ENCODE data around the gene DNAJB2. TPM values are rescaled to one million over a fixed set of nuclear protein-coding genes. Genes with fewer than 3 reads are reported as not detected.

The DNAJB2 gene
- total RNA-seq, 1 donor from 2014 or later, result 59.2 TPM

- no peak overlapping the region for H3K4me3 Mint-ChIP-seq
- DNase-seq (ENCODE audit: low read depth, low spot score), result no peak
Observed at GRCh38 chr2:219299372-219299760, 20.2 kb downstream of the DNAJB2 start.

GRCh38 chr2:219300022-219300421, 20.9 kb downstream of the DNAJB2 start:
- Mint-ChIP-seq H3K27me3 (ENCODE audit: low read depth) (peaks cover 81% of the 10 kb centered on the region), H3K4me3 (no peak overlapping the region), H3K36me3 (ENCODE audit: low read depth) (no peaks in the 10 kb centered on the region), H3K27ac (ENCODE audit: unreplicated experiment) (no peak overlapping the region), H3K4me1 (no peaks in the 10 kb centered on the region), H3K9me3 (no peaks in the 10 kb centered on the region)
- no peak for DNase-seq (ENCODE audit: low read depth, low spot score)
- no peak for TF ChIP-seq CTCF (conservative IDR thresholded peaks at IDR 0.05)

More at GRCh38 chr2:219299372-219299760, 20.2 kb downstream of the DNAJB2 start:
- Mint-ChIP-seq H3K27ac (ENCODE audit: unreplicated experiment) (no peak overlapping the region), H3K27me3 (ENCODE audit: low read depth) (peaks cover 75% of the 10 kb centered on the region), H3K9me3 (no peaks in the 10 kb centered on the region), H3K36me3 (ENCODE audit: low read depth) (no peaks in the 10 kb centered on the region), H3K4me1 (peaks cover 2% of the 10 kb centered on the region)
- no peak for TF ChIP-seq CTCF (conservative IDR thresholded peaks at IDR 0.05)

GRCh38 chr2:219302412-219302968, 23.3 kb downstream of the DNAJB2 start:
- H3K27ac Mint-ChIP-seq (ENCODE audit: unreplicated experiment), result no peak overlapping the region
- H3K9me3 Mint-ChIP-seq, result no peaks in the 10 kb centered on the region
- DNase-seq (ENCODE audit: low read depth, low spot score), result no peak
- H3K4me3 Mint-ChIP-seq, result no peak overlapping the region
- no peaks in the 10 kb centered on the region for H3K4me1 Mint-ChIP-seq
- no peak for TF ChIP-seq CTCF (conservative IDR thresholded peaks at IDR 0.05)
- H3K27me3 Mint-ChIP-seq (ENCODE audit: low read depth), result peaks cover 96% of the 10 kb centered on the region
- H3K36me3 Mint-ChIP-seq (ENCODE audit: low read depth), result no peaks in the 10 kb centered on the region

GRCh38 chr2:219304223-219304622, 25.1 kb downstream of the DNAJB2 start:
- H3K27ac Mint-ChIP-seq (ENCODE audit: unreplicated experiment), result no peak overlapping the region
- H3K4me3 Mint-ChIP-seq, result no peak overlapping the region
- peaks cover 98% of the 10 kb centered on the region for H3K27me3 Mint-ChIP-seq (ENCODE audit: low read depth)
- H3K9me3 Mint-ChIP-seq, result no peaks in the 10 kb centered on the region
- DNase-seq (ENCODE audit: low read depth, low spot score), result no peak
- TF ChIP-seq CTCF (conservative IDR thresholded peaks at IDR 0.05), result no peak
- no peaks in the 10 kb centered on the region for H3K36me3 Mint-ChIP-seq (ENCODE audit: low read depth)
- H3K4me1 Mint-ChIP-seq, result no peaks in the 10 kb centered on the region

- Mint-ChIP-seq H3K4me3 (no peak overlapping the region), H3K27ac (ENCODE audit: unreplicated experiment) (no peak overlapping the region), H3K36me3 (ENCODE audit: low read depth) (no peaks in the 10 kb centered on the region), H3K4me1 (no peaks in the 10 kb centered on the region), H3K9me3 (no peaks in the 10 kb centered on the region), H3K27me3 (ENCODE audit: low read depth) (peaks cover 97% of the 10 kb centered on the region)
- no peak for TF ChIP-seq CTCF (conservative IDR thresholded peaks at IDR 0.05)
- no peak for DNase-seq (ENCODE audit: low read depth, low spot score)
Observed at GRCh38 chr2:219306047-219306446, 26.9 kb downstream of the DNAJB2 start.
